Measurements from ENCODE around the gene KRTAP9-6.

DNA sequence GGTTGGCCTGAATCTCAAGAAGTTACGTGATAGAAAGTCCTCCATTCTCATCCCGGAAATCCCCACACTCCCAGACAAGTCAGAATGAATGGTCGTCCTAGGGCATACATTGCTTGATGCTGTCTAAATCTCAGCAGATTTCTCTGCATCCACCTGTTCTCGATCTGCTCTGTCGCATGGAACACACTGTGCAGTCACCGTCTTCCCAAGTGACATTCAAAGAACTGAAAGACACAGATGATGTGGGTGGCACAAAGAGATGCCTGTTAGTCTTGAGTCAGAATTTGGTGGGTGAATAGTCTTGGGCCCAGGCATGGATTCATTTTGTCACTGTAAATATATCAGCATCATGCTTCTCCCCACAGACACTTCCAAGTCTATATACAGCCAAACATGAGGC lies 33.4 kb upstream of the KRTAP9-6 start:
- TF ChIP-seq, protein P1, sequence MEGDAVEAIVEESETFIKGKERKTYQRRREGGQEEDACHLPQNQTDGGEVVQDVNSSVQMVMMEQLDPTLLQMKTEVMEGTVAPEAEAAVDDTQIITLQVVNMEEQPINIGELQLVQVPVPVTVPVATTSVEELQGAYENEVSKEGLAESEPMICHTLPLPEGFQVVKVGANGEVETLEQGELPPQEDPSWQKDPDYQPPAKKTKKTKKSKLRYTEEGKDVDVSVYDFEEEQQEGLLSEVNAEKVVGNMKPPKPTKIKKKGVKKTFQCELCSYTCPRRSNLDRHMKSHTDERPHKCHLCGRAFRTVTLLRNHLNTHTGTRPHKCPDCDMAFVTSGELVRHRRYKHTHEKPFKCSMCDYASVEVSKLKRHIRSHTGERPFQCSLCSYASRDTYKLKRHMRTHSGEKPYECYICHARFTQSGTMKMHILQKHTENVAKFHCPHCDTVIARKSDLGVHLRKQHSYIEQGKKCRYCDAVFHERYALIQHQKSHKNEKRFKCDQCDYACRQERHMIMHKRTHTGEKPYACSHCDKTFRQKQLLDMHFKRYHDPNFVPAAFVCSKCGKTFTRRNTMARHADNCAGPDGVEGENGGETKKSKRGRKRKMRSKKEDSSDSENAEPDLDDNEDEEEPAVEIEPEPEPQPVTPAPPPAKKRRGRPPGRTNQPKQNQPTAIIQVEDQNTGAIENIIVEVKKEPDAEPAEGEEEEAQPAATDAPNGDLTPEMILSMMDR (IDR thresholded peaks at IDR 0.05), result no peak
- TF ChIP-seq, protein P2, sequence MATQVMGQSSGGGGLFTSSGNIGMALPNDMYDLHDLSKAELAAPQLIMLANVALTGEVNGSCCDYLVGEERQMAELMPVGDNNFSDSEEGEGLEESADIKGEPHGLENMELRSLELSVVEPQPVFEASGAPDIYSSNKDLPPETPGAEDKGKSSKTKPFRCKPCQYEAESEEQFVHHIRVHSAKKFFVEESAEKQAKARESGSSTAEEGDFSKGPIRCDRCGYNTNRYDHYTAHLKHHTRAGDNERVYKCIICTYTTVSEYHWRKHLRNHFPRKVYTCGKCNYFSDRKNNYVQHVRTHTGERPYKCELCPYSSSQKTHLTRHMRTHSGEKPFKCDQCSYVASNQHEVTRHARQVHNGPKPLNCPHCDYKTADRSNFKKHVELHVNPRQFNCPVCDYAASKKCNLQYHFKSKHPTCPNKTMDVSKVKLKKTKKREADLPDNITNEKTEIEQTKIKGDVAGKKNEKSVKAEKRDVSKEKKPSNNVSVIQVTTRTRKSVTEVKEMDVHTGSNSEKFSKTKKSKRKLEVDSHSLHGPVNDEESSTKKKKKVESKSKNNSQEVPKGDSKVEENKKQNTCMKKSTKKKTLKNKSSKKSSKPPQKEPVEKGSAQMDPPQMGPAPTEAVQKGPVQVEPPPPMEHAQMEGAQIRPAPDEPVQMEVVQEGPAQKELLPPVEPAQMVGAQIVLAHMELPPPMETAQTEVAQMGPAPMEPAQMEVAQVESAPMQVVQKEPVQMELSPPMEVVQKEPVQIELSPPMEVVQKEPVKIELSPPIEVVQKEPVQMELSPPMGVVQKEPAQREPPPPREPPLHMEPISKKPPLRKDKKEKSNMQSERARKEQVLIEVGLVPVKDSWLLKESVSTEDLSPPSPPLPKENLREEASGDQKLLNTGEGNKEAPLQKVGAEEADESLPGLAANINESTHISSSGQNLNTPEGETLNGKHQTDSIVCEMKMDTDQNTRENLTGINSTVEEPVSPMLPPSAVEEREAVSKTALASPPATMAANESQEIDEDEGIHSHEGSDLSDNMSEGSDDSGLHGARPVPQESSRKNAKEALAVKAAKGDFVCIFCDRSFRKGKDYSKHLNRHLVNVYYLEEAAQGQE (IDR thresholded peaks at IDR 0.05; ENCODE audit: insufficient read depth in 1 of 2, low read depth in 2 of 2, low read length in 1 of 2), result no peak
- TF ChIP-seq POLR2AphosphoS5 (IDR thresholded peaks at IDR 0.05; ENCODE audit: low read depth, low read length), result no peak

All from Panc1 (cell line).